Adrenal gland (tissue), 5 donors: ENCODE measurements around the gene CYP2C18.

Experiments
- CTCF ChIP-seq, 6 experiments: fragments of 450-650 bp in 4 of 6; fragments of 200-600 bp in 2 of 6; sonication (generic) in 1 of 6; IDR thresholded peaks; 1 replicate in 5 of 6; 2 replicates in 1 of 6; pipeline versions ENCODE4 v1.5.1 to v1.8.0; 2016 to 2021; ENCODE audit warnings: antibody characterized with exemption in 6 of 6, mild to moderate bottlenecking in 2 of 6, moderate library complexity in 1 of 6
- POLR2A ChIP-seq, 2 donors: fragments of 450-650 bp; IDR thresholded peaks; one replicate each; pipeline ENCODE4 v1.6.1; 2017; ENCODE audit warnings: antibody characterized with exemption in 2 of 2, mild to moderate bottlenecking in 2 of 2, moderate library complexity in 1 of 2
- donor health status: DM: no; HTN: no; CAD: no.

GRCh38 chr10:94683214-94684054 is at the start of gene CYP2C18:
- no peak for TF ChIP-seq CTCF (IDR thresholded peaks at IDR 0.05)
- no peak for TF ChIP-seq POLR2A (IDR thresholded peaks at IDR 0.05)
